CD8-positive, alpha-beta memory T cell (primary cell): Measurements from ENCODE around the gene ARFIP2. TPM values are rescaled to one million over a fixed set of nuclear protein-coding genes. Genes with fewer than 3 reads are reported as not detected.
"Not testable (repeated sequence)": the region's sequence is repeated elsewhere in the genome, so short reads cannot be mapped to it uniquely, and the experiment has no call there.

Experiments used
- CTCF ChIA-PET: fragments of 350-600 bp; sonication (Branson Sonifier 250); formaldehyde crosslinking; loops from one replicate; lab custom pipeline; 2021; ENCODE audit warnings: antibody characterized with exemption; lab: Charles Lee
- POLR2A ChIA-PET: fragments of 350-600 bp; sonication (Branson Sonifier 250); formaldehyde crosslinking; loops from one replicate; lab custom pipeline; 2021; ENCODE audit warnings: antibody characterized with exemption; lab: Charles Lee
- DNase-seq, 5 donors: peaks; one replicate each; pipeline versions ENCODE4 v3.0.0 to v3.0.0-alpha.2; 2020 to 2022; ENCODE audit warnings: mixed read lengths in 1 of 5
- H3K27ac ChIP-seq: one replicate; pipeline ENCODE4 v1.7.0; 2013; ENCODE audit warnings: low read depth, mild to moderate bottlenecking, low read length, moderate library complexity
- H3K27me3 ChIP-seq: 2 replicates; pipeline ENCODE4 v1.7.0; 2013; ENCODE audit warnings: low read length, mild to moderate bottlenecking; ENCODE audit not compliant: insufficient read depth, poor library complexity, severe bottlenecking
- H3K36me3 ChIP-seq: 2 replicates; pipeline ENCODE4 v1.7.0; 2013; ENCODE audit warnings: mild to moderate bottlenecking, low read length, moderate library complexity; ENCODE audit not compliant: insufficient read depth
- H3K4me1 ChIP-seq: 2 replicates; pipeline ENCODE4 v1.7.0; 2013; ENCODE audit warnings: mild to moderate bottlenecking, low read length, moderate library complexity; ENCODE audit not compliant: insufficient read depth
- H3K4me3 ChIP-seq: 2 replicates; pipeline ENCODE4 v1.7.0; 2013; ENCODE audit warnings: mild to moderate bottlenecking, low read length
- H3K9me3 ChIP-seq: 2 replicates; pipeline ENCODE4 v1.7.0; 2013; ENCODE audit warnings: mild to moderate bottlenecking, low read length
- H3K27ac Mint-ChIP-seq, 8 donors: one replicate each; pipeline ENCODE4 v1.8.0; 2020 to 2021; ENCODE audit warnings: mixed read lengths in 8 of 8, mild to moderate bottlenecking in 6 of 8, inconsistent platforms in 3 of 8, moderate library complexity in 3 of 8
- H3K27me3 Mint-ChIP-seq, 2 donors: one replicate each; pipeline ENCODE4 v1.8.0; 2020 to 2021; ENCODE audit warnings: mixed read lengths in 2 of 2, mild to moderate bottlenecking in 1 of 2, moderate library complexity in 1 of 2
- H3K36me3 Mint-ChIP-seq, 3 donors: one replicate each; pipeline ENCODE4 v1.8.0; 2020 to 2021; ENCODE audit warnings: mixed read lengths in 3 of 3, inconsistent platforms in 1 of 3, mild to moderate bottlenecking in 1 of 3
- H3K4me1 Mint-ChIP-seq, 3 donors: one replicate each; pipeline ENCODE4 v1.8.0; 2020 to 2021; ENCODE audit warnings: mixed read lengths in 3 of 3, inconsistent platforms in 1 of 3, mild to moderate bottlenecking in 1 of 3
- H3K4me3 Mint-ChIP-seq, 7 donors: one replicate each; pipeline ENCODE4 v1.8.0; 2020 to 2021; ENCODE audit warnings: mixed read lengths in 7 of 7, mild to moderate bottlenecking in 6 of 7, moderate library complexity in 4 of 7, inconsistent platforms in 2 of 7
- H3K9me3 Mint-ChIP-seq, 5 donors: one replicate each; pipeline ENCODE4 v1.8.0; 2020 to 2022; ENCODE audit warnings: mixed read lengths in 5 of 5, mild to moderate bottlenecking in 3 of 5, moderate library complexity in 2 of 5, inconsistent platforms in 1 of 5
- polyA plus RNA-seq: library from polyadenylated mRNA; unstranded; fragments of 300-500 nt; fragmentation: Illumina TruSeq; gene quantifications from one replicate; pipeline ENCODE4 v1.2.3, GENCODE V29; 2021
- total RNA-seq, 2 experiments: library from RNA; stranded (reverse); gene quantifications; one replicate each; pipeline ENCODE4 v1.2.3, GENCODE V29; 2021

The ARFIP2 gene
- total RNA-seq: 10 to 100 TPM; 46.9 to 47.5 TPM
- polyA plus RNA-seq: 35.2 TPM

DNA sequence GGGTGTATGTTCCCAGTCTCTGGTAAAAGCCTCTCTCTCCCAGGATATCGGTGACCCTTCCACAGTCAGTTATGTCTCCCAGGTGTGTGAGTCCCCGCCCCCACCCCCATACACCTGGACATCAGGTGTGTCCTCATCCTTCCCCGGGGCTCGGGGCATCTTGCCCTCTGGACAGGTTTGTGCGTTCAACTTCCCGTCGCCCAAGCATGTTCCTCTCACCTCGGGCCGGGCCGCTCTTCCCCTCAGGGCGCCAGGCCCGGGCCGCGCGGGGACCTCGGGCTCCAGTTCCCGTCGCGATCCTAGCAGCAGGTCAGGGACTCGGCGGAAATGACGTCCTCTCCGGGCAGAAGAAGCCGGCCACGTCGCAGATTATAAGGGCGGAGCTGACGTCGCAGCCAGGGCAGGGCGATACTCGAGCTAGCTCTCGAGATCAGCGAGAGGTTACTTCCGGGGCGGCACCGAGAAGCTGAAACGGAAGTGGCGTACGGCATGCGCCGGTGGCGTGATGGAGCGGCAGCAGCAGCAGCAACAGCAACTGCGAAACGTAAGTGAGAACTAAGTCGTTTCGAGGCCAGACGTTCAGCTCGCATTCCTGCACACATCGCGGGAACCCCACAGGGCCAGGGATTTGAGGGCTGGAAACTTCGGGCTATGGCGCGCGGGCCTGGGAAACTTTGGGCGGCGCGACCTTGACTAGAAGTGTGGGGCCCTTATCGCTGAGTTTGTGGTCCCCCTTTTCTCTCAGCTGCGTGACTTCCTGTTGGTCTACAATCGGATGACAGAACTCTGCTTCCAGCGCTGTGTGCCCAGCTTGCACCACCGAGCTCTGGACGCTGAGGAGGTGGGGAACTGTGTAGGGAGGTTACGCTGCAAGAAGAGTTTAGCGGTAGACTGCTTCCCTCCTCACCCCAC is at the start of gene ARFIP2, which contains the start of gene TIMM10B:
Gene ARFIP2 (minus strand): TSS at position 320 of the 912 bp plus-strand sequence. CDS start 910 bp downstream, outside the sequence.
Gene TIMM10B (plus strand): TSS at position 490 of the 912 bp plus-strand sequence. CDS start 16 bp downstream, at position 506.
- H3K4me3 ChIP-seq: peak within 1 kb of the TSS; percentile 72
- H3K4me1 ChIP-seq: peaks cover 28% of the 10 kb centered on the region
- H3K27ac ChIP-seq: peak within 1 kb of the TSS; percentile 94
- peaks cover 31% of the 10 kb centered on the region for H3K36me3 ChIP-seq
- H3K9me3 Mint-ChIP-seq: no peaks in the 10 kb centered on the region
- peak within 1 kb of the TSS; percentile 92 to 99 (median 97) for H3K4me3 Mint-ChIP-seq
- H3K9me3 ChIP-seq: no peaks in the 10 kb centered on the region
- POLR2A ChIA-PET: interaction anchor here (0.7 to 2.0 kb wide), 10 partner anchors 9 to 202 kb away, joined by 3 to 12 read pairs (median 6); partner anchors contain the start of genes APBB1, MRPL17, SMPD1 and TAF10
- H3K36me3 Mint-ChIP-seq: peaks cover 0 to 59% (median 8%) of the 10 kb centered on the region in 3 donors
- CTCF ChIA-PET: interaction anchor here (0.7 to 2.3 kb wide), 15 partner anchors 9 to 1506 kb away, joined by 3 to 32 read pairs (median 4); partner anchors contain the start of genes EIF3F, HPX, MRPL17 and TAF10
- peaks cover 35 to 47% (median 44%) of the 10 kb centered on the region in 3 donors for H3K4me1 Mint-ChIP-seq
- no peaks in the 10 kb centered on the region for H3K27me3 ChIP-seq
- peak within 1 kb of the TSS; percentile 96 to 99 (median 98) for H3K27ac Mint-ChIP-seq
- peak; percentile 93 to 97 (median 94) for DNase-seq
- no peaks in the 10 kb centered on the region for H3K27me3 Mint-ChIP-seq

DNA sequence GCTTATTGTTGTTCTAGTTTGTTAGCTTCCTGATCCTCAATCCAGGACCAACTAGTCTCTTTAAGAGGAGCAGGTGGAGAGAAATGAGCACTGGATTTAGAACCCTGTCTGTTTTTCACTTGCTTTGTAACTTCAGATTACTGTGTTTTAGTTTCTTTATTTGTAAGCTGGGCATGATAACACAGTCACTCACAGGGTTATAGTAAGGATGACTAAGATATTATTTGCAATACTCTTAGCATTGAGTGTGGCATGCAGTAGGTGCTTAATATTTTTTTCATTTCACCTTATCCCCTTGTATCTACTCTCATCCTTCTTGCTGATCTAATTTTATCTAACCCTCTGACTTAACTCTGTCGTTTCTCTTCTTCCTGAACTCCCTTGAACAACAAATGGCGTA is 49.7 kb upstream of the ARFIP2 start:
- H3K36me3 ChIP-seq: no peaks in the 10 kb centered on the region
- peaks cover 9% of the 10 kb centered on the region for H3K4me1 ChIP-seq
- CTCF ChIA-PET: interaction anchor here (0.7 to 3.8 kb wide), 25 partner anchors 8 to 227 kb away, joined by 3 to 37 read pairs (median 4); partner anchors contain the start of genes ILK, MRPL17, RRP8 and TAF10
- peaks cover 0 to 45% (median 7%) of the 10 kb centered on the region in 3 donors for H3K36me3 Mint-ChIP-seq
- POLR2A ChIA-PET: interaction anchor here (0.7 to 1.5 kb wide), 3 partner anchors 76 to 152 kb away, joined by 3 to 7 read pairs (median 4); partner anchors contain the start of genes MRPL17 and TPP1
- H3K27ac ChIP-seq: no peak overlapping the region
- no peaks in the 10 kb centered on the region for H3K27me3 Mint-ChIP-seq
- H3K27ac Mint-ChIP-seq: peak overlapping the region in 1 of 8 donors; percentile 8
- peaks cover 12 to 17% (median 17%) of the 10 kb centered on the region in 3 donors for H3K4me1 Mint-ChIP-seq
- H3K27me3 ChIP-seq: no peaks in the 10 kb centered on the region
- no peak overlapping the region for H3K4me3 Mint-ChIP-seq
- no peaks in the 10 kb centered on the region for H3K9me3 ChIP-seq
- no peak for DNase-seq
- H3K9me3 Mint-ChIP-seq: no peaks in the 10 kb centered on the region
- no peak overlapping the region for H3K4me3 ChIP-seq

- H3K4me3 ChIP-seq: no peak overlapping the region
- Mint-ChIP-seq H3K4me3 (no peak overlapping the region), H3K27me3 (no peaks in the 10 kb centered on the region), H3K9me3 (no peaks in the 10 kb centered on the region), H3K27ac (peak overlapping the region in 1 of 8 donors; percentile 81), H3K36me3 (peaks cover 0 to 46% (median 6%) of the 10 kb centered on the region in 3 donors), H3K4me1 (peaks cover 12 to 18% (median 17%) of the 10 kb centered on the region in 3 donors)
- no peaks in the 10 kb centered on the region for H3K27me3 ChIP-seq
- no peak for DNase-seq
- POLR2A ChIA-PET: no interaction called here
- H3K9me3 ChIP-seq: no peaks in the 10 kb centered on the region
- H3K4me1 ChIP-seq: peaks cover 9% of the 10 kb centered on the region
- H3K36me3 ChIP-seq: no peaks in the 10 kb centered on the region
- CTCF ChIA-PET: interaction anchor here (0.7 to 3.5 kb wide), 7 partner anchors 14 to 229 kb away, joined by 3 to 29 read pairs (median 3); partner anchors contain the start of genes MRPL17 and TPP1
- H3K27ac ChIP-seq: no peak overlapping the region
Measured at GRCh38 chr11:6529266-6529665, 48.1 kb upstream of the ARFIP2 start.

DNA sequence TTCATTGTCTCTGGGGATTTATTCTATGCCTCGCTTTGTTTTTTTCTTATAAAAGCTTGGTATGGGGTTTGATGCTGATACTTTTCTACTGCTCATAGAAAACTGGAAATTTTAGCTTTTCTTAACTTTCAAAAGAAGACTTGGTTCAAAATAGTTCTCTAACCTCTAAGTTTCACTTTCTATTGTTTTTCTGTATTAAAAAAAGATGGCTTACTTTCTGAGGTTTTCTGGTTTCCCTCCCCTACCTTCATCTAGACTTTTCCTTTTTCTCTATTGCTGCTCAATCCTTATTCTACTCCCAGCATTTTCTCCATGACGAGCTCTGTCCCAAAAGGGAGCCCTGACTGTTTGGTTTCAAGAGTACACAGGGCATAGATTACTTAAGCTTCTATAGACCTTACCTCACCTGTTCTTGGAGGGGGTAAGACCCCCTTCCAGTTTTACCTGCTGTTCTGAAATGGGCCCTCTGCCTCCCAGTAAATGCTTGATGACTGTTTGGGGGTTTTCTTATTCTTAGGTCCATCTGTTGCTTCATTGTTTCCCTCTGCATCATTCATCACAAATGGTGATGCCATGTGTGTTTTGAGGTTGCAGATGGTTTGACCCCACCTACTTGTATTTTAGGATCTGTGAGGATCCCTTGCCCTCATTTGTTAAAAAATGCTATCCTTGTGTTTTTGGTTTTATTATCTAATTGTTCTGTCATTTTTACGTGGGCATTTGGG is 45.4 kb upstream of the ARFIP2 start:
- Mint-ChIP-seq H3K36me3 (peaks cover 3 to 38% (median 9%) of the 10 kb centered on the region in 3 donors), H3K4me3 (peak overlapping the region in 6 of 7 donors; percentile 9 to 77 (median 60)), H3K9me3 (no peaks in the 10 kb centered on the region), H3K4me1 (peaks cover 12 to 18% (median 17%) of the 10 kb centered on the region in 3 donors), H3K27ac (peak overlapping the region in 7 of 8 donors; percentile 1 to 93 (median 78)), H3K27me3 (no peaks in the 10 kb centered on the region)
- H3K9me3 ChIP-seq: no peaks in the 10 kb centered on the region
- H3K4me3 ChIP-seq: no peak overlapping the region
- H3K27me3 ChIP-seq: no peaks in the 10 kb centered on the region
- POLR2A ChIA-PET: no interaction called here
- no peak for DNase-seq
- peaks cover 9% of the 10 kb centered on the region for H3K4me1 ChIP-seq
- H3K27ac ChIP-seq: no peak overlapping the region
- CTCF ChIA-PET: interaction anchor here (1.1 kb wide), 1 partner anchor 156 kb away, joined by 3 read pairs; the partner anchor contains the start of gene MRPL17
- H3K36me3 ChIP-seq: no peaks in the 10 kb centered on the region

GRCh38 chr11:6523253-6523652 is 42.1 kb upstream of the ARFIP2 start:
- Histone ChIP-seq H3K4me1 (peaks cover 9% of the 10 kb centered on the region), H3K36me3 (no peaks in the 10 kb centered on the region), H3K27me3 (no peaks in the 10 kb centered on the region), H3K4me3 (no peak overlapping the region), H3K27ac (no peak overlapping the region), H3K9me3 (no peaks in the 10 kb centered on the region)
- Mint-ChIP-seq H3K27me3 (no peaks in the 10 kb centered on the region), H3K36me3 (peaks cover 3 to 50% (median 15%) of the 10 kb centered on the region in 3 donors), H3K4me3 (no peak overlapping the region), H3K4me1 (peaks cover 12 to 18% (median 17%) of the 10 kb centered on the region in 3 donors), H3K9me3 (no peaks in the 10 kb centered on the region), H3K27ac (peak overlapping the region in 1 of 8 donors; percentile 91)
- DNase-seq: no peak
- POLR2A ChIA-PET: no interaction called here
- CTCF ChIA-PET: interaction anchor here (1.0 kb wide), 2 partner anchors 8 to 17 kb away, joined by 3 read pairs; no protein-coding TSS in a partner anchor

GRCh38 chr11:6521946-6522345 is 40.8 kb upstream of the ARFIP2 start:
- H3K9me3 ChIP-seq, H3K4me3 ChIP-seq, CTCF ChIA-PET, H3K27me3 ChIP-seq, H3K9me3 Mint-ChIP-seq, POLR2A ChIA-PET, H3K27me3 Mint-ChIP-seq, H3K4me1 ChIP-seq, DNase-seq, H3K4me3 Mint-ChIP-seq, H3K27ac ChIP-seq, H3K36me3 ChIP-seq: not testable (repeated sequence)
- peaks cover 3 to 53% (median 15%) of the 10 kb centered on the region in 3 donors for H3K36me3 Mint-ChIP-seq
- peak overlapping the region in 2 of 8 donors; percentile 10 to 48 for H3K27ac Mint-ChIP-seq
- H3K4me1 Mint-ChIP-seq: peaks cover 11% of the 10 kb centered on the region in 3 donors

GRCh38 chr11:6520265-6520664 is 39.1 kb upstream of the ARFIP2 start:
- Mint-ChIP-seq H3K27ac (no peak overlapping the region), H3K4me1 (no peaks in the 10 kb centered on the region), H3K36me3 (peaks cover 7 to 65% (median 20%) of the 10 kb centered on the region in 3 donors), H3K4me3 (no peak overlapping the region), H3K27me3 (no peaks in the 10 kb centered on the region), H3K9me3 (no peaks in the 10 kb centered on the region)
- ChIA-PET CTCF (interaction anchor here (1.2 kb wide), 1 partner anchor 15 kb away, joined by 3 read pairs; no protein-coding TSS in a partner anchor), POLR2A (no interaction called here)
- Histone ChIP-seq H3K9me3 (no peaks in the 10 kb centered on the region), H3K4me1 (no peaks in the 10 kb centered on the region), H3K27ac (no peak overlapping the region), H3K36me3 (no peaks in the 10 kb centered on the region), H3K27me3 (no peaks in the 10 kb centered on the region), H3K4me3 (no peak overlapping the region)
- DNase-seq: no peak
